SJCRH30 (cell line): ENCODE measurements around the gene ST6GALNAC3. TPM values are rescaled to one million over a fixed set of nuclear protein-coding genes. Genes with fewer than 3 reads are reported as not detected.

ENCODE experiments used
- DNase-seq, 2 experiments: peaks; one replicate each; pipeline ENCODE4 v3.0.0-alpha.2; 2015 to 2020
- H3K27ac ChIP-seq: fragments of 250-450 bp; sonication (Bioruptor Pico); 2 replicates; pipeline ENCODE4 v1.5.1; 2020; ENCODE audit warnings: mild to moderate bottlenecking, moderate library complexity
- H3K27me3 ChIP-seq: fragments of 250-450 bp; sonication (Bioruptor Pico); 2 replicates; pipeline ENCODE4 v1.5.1; 2020; ENCODE audit warnings: mild to moderate bottlenecking, moderate library complexity
- H3K36me3 ChIP-seq: fragments of 250-450 bp; sonication (Bioruptor Pico); 2 replicates; pipeline ENCODE4 v1.5.1; 2020; ENCODE audit warnings: mild to moderate bottlenecking, moderate library complexity
- H3K4me1 ChIP-seq: fragments of 250-450 bp; sonication (Bioruptor Pico); 2 replicates; pipeline ENCODE4 v1.5.1; 2020; ENCODE audit warnings: mild to moderate bottlenecking, moderate library complexity
- H3K4me3 ChIP-seq: fragments of 250-450 bp; sonication (Bioruptor Pico); 2 replicates; pipeline ENCODE4 v1.5.1; 2020; ENCODE audit warnings: mild to moderate bottlenecking, moderate library complexity
- H3K9me3 ChIP-seq: fragments of 250-450 bp; sonication (Bioruptor Pico); replicated peaks from 2 replicates; pipeline ENCODE4 v1.5.1; 2020; ENCODE audit warnings: mild to moderate bottlenecking, moderate library complexity
- total RNA-seq: library from RNA; depleted of rRNA; stranded (reverse); fragments of >200 nt; shearing (Covaris generic); gene quantifications from 2 replicates; pipeline ENCODE4 v1.2.3, GENCODE V29; 2014

Gene ST6GALNAC3
- total RNA-seq, 1 experiment from 2014 or later = 6.4 TPM

DNA sequence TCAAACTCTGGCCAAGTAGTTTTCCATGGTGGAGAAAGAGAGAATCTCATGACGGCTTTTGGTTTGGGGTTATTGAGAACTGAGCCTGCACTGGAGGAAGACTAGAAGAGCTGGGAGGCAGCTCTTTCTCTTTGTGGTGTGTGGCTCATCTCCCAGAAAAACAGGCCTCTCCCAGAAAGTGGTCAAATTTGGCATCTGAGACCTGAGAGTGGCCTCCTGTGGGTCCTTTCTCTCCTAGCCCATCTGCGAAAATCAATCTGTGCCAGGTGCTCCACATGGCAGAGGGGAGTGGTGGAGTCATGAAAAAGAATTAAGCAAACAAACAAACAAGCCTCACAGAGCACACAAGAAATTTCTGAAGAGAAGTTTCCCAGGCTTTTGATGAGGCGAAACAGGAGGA lies 305.0 kb downstream of the ST6GALNAC3 start:
- Histone ChIP-seq H3K4me1 (peaks cover 23% of the 10 kb centered on the region), H3K9me3 (0 out of 2 replicates have a peak, but pooled peaks cover 3% of the 10 kb centered on the region), H3K36me3 (no peaks in the 10 kb centered on the region), H3K4me3 (no peak overlapping the region), H3K27ac (peak overlapping the region; percentile 55), H3K27me3 (no peaks in the 10 kb centered on the region)
- peak; percentile 79 to 91 for DNase-seq

DNA sequence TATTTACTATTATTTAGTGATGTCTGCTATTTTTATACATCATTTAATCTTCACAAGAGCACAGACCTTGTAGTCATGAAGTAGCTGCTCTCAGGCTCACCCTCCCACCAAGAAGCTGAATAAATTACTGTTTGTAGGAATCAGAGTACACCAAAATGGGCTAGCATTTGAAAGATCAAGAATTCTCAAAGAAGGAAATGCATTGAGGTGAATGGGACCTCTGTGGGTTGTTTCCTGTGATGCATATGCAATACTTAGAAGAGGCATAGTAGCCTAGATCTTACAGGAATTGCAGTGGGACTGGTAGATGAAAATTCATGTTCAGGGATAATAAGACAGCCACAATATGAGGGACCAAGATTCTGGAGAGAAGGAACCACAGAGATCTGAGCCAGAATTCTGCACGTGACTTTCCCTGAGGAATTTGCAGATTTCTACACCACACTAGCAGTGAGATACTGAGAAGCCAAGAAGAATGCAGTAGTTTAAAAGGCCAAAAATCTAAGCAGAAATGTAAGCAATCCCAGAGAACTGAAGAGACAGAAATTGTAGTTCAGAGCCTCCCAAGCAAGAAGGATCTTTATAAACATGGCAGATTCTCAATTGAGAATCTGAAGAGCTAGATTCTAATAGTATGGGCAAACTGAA lies 307.0 kb downstream of the ST6GALNAC3 start:
- peaks cover 16% of the 10 kb centered on the region for H3K4me1 ChIP-seq
- no peak overlapping the region for H3K4me3 ChIP-seq
- no peak for DNase-seq
- no peaks in the 10 kb centered on the region for H3K36me3 ChIP-seq
- H3K27ac ChIP-seq = no peak overlapping the region
- H3K9me3 ChIP-seq = 0 out of 2 replicates have a peak, but pooled peaks cover 3% of the 10 kb centered on the region
- H3K27me3 ChIP-seq = no peaks in the 10 kb centered on the region

DNA sequence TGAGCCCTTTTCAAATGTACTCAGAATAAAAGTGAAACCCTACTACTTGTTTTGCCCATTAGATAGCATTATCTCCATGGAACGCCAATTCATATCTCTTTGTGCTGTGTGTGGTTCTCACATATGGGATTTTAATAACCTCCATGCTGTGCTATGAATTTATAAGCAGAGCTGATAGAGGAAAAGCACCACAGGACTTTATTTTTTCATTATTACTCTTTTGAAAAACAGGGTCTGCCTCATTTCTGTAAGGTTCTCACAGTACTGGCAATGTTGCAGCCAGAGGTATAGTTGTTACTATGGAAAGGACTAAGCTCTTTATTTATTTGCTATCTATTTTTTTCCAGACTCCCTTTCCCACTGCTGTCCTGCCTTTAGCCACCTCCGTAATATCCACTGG lies 313.7 kb downstream of the ST6GALNAC3 start:
- 0 out of 2 replicates have a peak, but pooled peaks cover 3% of the 10 kb centered on the region for H3K9me3 ChIP-seq
- H3K27ac ChIP-seq = no peak overlapping the region
- H3K4me3 ChIP-seq = no peak overlapping the region
- H3K36me3 ChIP-seq = no peaks in the 10 kb centered on the region
- no peaks in the 10 kb centered on the region for H3K27me3 ChIP-seq
- DNase-seq = no peak
- H3K4me1 ChIP-seq = no peaks in the 10 kb centered on the region

DNA sequence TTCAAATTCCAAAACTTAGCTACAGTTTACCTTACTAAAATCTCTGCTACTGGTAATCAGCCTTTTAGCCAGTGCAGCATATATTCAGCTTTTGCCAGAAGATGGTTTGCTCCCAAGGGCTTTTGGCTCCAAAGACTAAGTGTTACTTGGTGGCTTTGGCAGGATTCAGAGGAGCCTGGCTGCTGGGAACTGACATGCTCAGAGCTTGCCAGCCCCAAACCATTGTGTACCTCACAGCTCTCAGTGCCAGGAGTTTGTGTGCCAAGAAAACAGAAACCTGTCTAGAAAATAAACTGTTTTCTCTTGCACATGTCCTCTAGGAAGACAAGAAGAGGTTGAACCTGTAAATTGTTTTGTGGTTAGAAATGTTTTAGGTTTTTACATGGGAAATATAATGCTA lies 315.9 kb downstream of the ST6GALNAC3 start:
- Histone ChIP-seq H3K9me3 (no peaks in the 10 kb centered on the region), H3K4me1 (no peaks in the 10 kb centered on the region), H3K4me3 (no peak overlapping the region), H3K27ac (no peak overlapping the region), H3K27me3 (no peaks in the 10 kb centered on the region), H3K36me3 (no peaks in the 10 kb centered on the region)
- no peak for DNase-seq

DNA sequence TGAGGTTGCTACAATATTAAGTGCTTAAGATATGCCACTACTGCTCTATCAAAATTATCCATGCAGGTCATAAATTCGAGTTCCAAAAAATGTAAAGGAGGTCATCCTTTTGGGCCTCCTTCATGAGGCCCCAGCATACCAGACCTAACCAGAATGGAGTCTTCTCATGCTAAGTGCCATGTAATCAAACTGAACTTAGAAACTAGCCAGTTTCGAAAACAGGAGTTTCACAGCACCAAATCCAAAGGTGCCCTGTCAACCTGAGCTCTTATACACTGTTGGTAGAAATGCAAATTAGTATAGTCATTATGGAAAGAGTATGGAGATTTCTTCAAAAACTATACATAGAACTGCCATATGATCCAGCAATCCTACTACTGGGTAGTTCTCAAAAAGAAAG lies 320.5 kb downstream of the ST6GALNAC3 start:
- Histone ChIP-seq H3K4me1 (no peaks in the 10 kb centered on the region), H3K9me3 (no peaks in the 10 kb centered on the region), H3K36me3 (no peaks in the 10 kb centered on the region), H3K27ac (no peak overlapping the region), H3K27me3 (no peaks in the 10 kb centered on the region), H3K4me3 (no peak overlapping the region)
- DNase-seq = no peak

DNA sequence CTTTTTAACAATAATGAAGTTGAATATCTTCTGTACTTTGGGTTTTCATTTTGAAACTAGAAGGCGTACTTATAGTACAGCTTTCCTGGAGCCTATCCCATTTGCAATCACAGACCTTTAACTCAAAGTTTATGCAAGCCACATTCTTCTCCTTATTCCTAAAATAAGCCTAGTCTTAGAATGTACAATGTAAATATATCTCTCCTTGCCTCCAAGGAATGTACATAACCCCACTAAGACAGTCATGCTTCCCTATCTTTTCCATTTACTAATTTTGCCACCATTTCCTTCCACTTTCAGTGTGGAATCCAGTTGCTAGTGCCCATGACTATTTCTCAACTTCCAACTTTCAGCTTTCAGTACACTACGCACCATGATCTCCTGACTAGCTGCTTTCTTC lies 327.6 kb downstream of the ST6GALNAC3 start:
- no peaks in the 10 kb centered on the region for H3K36me3 ChIP-seq

DNA sequence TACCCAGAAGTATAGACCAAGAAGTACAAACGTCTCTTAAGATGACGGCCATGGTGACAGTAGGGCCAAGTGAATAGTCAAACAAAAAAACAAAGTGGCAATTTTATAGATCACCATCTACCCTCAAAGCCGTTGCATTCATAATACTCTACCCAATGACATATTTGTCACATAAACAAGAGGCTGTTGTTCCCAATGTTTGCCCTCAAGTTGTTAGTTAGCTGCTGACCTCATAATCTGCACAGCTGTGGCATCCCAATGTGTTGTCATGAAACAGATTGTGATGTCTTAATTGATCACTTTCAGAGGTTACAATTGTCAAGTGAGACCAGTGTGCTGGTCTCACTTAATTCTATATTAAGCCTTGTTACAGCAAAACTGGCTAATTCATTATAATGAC lies 333.8 kb downstream of the ST6GALNAC3 start:
- Histone ChIP-seq H3K27ac (no peak overlapping the region), H3K27me3 (no peaks in the 10 kb centered on the region), H3K9me3 (no peaks in the 10 kb centered on the region; the same call in 1 of the 2 replicates), H3K4me3 (no peak overlapping the region), H3K36me3 (no peaks in the 10 kb centered on the region), H3K4me1 (no peaks in the 10 kb centered on the region)
- DNase-seq = no peak

More for the DNA sequence above, 327.6 kb downstream of the ST6GALNAC3 start:
- Histone ChIP-seq H3K27ac (no peak overlapping the region), H3K27me3 (no peaks in the 10 kb centered on the region), H3K9me3 (no peaks in the 10 kb centered on the region; the same call in 1 of the 2 replicates), H3K4me1 (no peaks in the 10 kb centered on the region), H3K4me3 (no peak overlapping the region)
- no peak for DNase-seq

DNA sequence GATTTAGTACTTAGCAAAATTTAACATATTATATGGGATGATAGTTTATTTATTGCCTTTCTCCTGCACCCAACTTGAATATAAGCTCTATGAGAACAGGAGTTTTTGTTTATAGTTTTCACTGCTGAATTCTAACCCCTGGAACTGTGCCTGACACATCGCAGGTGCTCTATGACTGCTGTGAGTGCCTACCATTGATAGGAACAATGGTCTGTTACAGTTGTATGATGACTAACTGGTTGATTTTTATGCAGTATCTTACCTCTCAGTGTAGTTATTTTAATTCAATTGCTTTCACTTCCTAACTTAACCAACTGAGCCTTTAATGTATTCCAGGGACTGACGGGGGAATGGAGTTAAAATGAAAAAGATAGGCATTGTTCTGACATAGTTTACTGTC lies 336.0 kb downstream of the ST6GALNAC3 start:
- H3K4me3 ChIP-seq = no peak overlapping the region
- H3K27ac ChIP-seq = no peak overlapping the region
- no peaks in the 10 kb centered on the region for H3K36me3 ChIP-seq
- no peaks in the 10 kb centered on the region for H3K9me3 ChIP-seq
- no peak for DNase-seq
- H3K4me1 ChIP-seq = no peaks in the 10 kb centered on the region
- no peaks in the 10 kb centered on the region for H3K27me3 ChIP-seq

DNA sequence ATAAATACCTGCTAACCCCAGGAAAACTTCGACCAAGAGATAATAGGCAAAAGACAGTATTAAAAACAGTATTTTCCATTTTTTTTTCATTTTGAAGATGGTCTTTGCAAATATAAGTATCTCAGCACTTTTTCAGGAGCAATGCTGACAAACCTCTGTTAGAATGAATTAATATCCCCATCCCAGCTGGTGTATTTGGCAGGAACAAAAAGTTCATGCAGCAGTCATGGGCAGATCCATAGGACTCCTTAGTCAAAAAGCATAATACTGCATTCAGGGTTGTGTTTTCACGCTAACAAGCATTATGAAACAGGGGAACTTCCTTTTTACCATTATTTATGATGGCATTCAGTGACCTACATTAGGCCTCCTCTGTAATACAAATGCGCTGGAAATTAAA lies 344.0 kb downstream of the ST6GALNAC3 start:
- H3K36me3 ChIP-seq = no peaks in the 10 kb centered on the region
- H3K4me3 ChIP-seq = no peak overlapping the region
- no peaks in the 10 kb centered on the region for H3K9me3 ChIP-seq
- H3K27ac ChIP-seq = no peak overlapping the region
- no peaks in the 10 kb centered on the region for H3K27me3 ChIP-seq
- no peaks in the 10 kb centered on the region for H3K4me1 ChIP-seq
- DNase-seq = no peak

DNA sequence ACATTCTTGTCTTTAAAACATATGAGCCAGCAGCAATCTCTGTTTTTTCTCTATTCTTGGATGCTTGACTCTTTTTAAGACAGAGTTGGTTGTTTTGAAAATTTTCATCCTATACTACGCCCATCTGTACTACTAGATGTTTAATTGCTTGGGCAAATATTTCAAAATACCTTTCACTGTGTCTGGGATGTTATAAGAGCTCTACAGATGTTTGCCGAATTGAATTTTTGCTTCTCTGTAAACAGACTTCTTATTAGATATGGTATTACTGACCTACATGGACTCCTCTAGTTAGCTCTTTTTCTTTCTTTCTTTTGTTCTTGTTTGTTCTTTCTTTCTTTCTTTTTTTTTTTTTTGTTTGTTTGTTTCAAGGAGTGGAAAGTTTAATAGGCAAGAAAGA lies 345.1 kb downstream of the ST6GALNAC3 start:
- H3K4me1 ChIP-seq = no peaks in the 10 kb centered on the region
- no peak overlapping the region for H3K27ac ChIP-seq
- H3K9me3 ChIP-seq = no peaks in the 10 kb centered on the region
- no peaks in the 10 kb centered on the region for H3K36me3 ChIP-seq
- H3K4me3 ChIP-seq = no peak overlapping the region
- no peak for DNase-seq
- no peaks in the 10 kb centered on the region for H3K27me3 ChIP-seq

DNA sequence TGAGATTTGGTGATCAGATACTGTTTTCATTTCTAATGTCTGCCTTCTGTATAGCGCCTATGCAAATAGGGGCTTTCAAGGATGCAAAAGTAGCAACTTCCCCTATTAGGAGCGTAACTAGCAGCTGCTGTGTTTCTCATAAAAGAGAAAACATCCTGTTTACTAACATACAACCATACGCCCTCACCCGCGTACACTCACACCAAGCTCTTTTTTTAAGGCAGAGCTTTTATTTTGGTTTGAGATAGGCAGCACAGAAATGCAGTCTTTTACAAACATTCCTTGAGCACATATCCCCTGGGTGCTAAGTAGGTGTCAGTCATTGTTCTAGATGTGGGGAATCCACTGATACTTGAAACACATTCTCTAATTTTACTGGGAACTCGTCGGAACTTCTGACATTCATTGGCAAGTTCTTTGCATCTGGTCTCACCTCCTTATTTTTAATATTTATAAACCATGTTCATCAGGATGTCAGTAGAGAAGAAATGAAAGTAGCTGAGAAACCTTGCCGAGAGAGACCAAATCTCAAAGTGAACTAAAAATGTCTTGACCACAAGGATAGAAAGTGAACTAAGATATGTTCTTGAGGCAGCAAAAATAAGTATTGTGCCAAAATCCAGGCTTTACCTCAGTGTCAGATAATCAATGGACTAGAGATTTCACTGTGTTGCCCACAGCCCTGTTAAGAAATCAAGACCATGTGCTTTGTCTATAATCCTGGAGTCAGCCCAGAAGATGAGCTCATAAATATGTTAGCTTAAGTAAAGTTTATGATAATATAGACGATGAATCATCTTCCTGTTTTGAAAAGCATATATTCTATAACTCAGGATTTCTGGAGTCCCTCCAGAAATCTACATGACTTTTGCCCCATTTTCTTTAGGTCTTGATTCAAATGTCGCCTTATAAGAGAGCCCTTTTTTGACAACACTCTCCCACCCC lies 350.9 kb downstream of the ST6GALNAC3 start:
- H3K27ac ChIP-seq = no peak overlapping the region

DNA sequence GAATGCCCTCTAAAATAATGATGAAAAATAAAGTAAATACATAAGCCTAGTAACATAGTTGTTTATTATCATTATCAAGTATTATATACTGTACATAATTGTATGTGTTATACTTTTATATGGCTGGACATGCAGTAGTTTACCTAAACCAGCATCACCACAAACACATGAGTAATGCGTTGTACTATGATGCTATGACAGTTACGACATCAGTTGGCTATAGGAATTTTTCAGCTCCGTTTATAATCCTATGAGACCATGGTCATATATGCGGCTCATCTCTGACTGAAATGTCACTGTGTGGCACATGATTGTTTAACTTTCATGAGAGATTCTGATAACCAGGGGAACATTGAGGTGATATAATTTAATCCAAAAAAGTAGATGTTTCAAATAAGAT lies 352.1 kb downstream of the ST6GALNAC3 start:
- Histone ChIP-seq H3K4me1 (peaks cover 5% of the 10 kb centered on the region), H3K4me3 (no peak overlapping the region), H3K36me3 (no peaks in the 10 kb centered on the region), H3K9me3 (no peaks in the 10 kb centered on the region), H3K27me3 (no peaks in the 10 kb centered on the region), H3K27ac (no peak overlapping the region)
- DNase-seq = no peak

More for the DNA sequence above, 350.9 kb downstream of the ST6GALNAC3 start:
- Histone ChIP-seq H3K4me1 (peaks cover 5% of the 10 kb centered on the region), H3K9me3 (no peaks in the 10 kb centered on the region), H3K36me3 (no peaks in the 10 kb centered on the region), H3K27me3 (no peaks in the 10 kb centered on the region), H3K4me3 (no peak overlapping the region)
- DNase-seq = no peak

DNA sequence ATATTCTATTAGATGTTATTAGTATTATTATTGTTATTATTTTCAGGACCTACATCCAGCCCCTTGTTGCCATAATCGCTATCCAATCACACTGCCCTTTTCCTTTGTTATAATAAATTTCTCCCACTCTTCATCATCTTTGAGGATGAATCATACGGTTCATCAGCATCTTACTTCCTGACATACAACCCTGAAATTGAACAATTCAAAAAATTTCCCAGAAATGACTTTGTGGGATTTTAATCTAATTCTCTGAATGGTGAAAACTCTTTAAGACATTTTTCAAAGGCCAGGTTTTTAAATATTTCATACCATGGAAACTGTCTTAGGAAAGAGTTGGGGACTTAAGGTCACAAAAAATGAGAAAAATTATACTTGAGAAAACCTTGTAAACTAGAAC lies 353.5 kb downstream of the ST6GALNAC3 start:
- Histone ChIP-seq H3K9me3 (no peaks in the 10 kb centered on the region), H3K36me3 (no peaks in the 10 kb centered on the region), H3K27me3 (no peaks in the 10 kb centered on the region), H3K4me3 (no peak overlapping the region), H3K27ac (no peak overlapping the region), H3K4me1 (peaks cover 5% of the 10 kb centered on the region)
- DNase-seq = no peak

DNA sequence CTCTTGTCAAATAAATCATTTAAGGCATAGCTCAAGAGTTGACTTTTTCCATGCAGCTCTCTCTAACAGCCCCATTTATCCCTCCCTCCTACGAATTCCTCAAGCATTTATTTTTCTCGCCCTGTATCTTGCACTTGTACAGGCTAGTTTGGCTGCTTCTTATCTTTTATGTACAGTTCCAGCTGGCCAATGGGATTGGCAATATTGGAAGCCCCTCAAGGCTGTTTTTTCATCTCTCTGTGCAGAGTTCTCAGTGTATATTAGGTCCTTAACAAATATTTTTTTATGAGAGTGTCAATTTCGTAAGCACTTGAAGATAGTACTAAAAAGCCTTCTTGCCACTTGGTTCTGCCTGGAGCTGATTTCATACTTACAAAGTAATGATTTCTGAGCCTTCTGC lies 356.0 kb downstream of the ST6GALNAC3 start:
- DNase-seq = no peak
- H3K9me3 ChIP-seq = no peaks in the 10 kb centered on the region
- H3K27ac ChIP-seq = no peak overlapping the region
- no peaks in the 10 kb centered on the region for H3K36me3 ChIP-seq
- no peaks in the 10 kb centered on the region for H3K27me3 ChIP-seq
- H3K4me1 ChIP-seq = peaks cover 7% of the 10 kb centered on the region
- H3K4me3 ChIP-seq = no peak overlapping the region

DNA sequence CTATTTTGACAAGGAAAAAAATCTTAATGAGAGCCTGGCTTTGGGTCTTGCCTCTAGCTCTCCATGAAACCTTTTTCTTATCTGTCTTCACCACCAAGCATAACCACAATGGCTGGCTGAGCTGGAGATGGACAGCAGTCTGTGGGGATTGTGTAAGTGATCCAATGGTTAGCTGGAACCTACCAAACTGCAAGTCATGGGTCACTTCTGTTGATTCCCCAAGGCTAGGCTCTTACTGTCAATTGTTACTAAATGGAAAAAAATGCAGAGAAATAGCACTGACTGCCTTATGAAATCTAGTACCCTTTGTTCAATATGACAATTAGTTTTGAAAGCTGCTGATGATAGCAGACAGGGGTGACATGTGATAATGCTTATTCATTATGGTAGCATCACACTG lies 359.0 kb downstream of the ST6GALNAC3 start:
- no peak overlapping the region for H3K27ac ChIP-seq
- H3K4me3 ChIP-seq = no peak overlapping the region
- no peaks in the 10 kb centered on the region for H3K27me3 ChIP-seq
- H3K36me3 ChIP-seq = no peaks in the 10 kb centered on the region
- no peak for DNase-seq
- peaks cover 3% of the 10 kb centered on the region; the same call in 1 of the 2 replicates for H3K4me1 ChIP-seq
- H3K9me3 ChIP-seq = no peaks in the 10 kb centered on the region
